Measurements from ENCODE around the gene INSR.
"Not testable (repeated sequence)": the region's sequence is repeated elsewhere in the genome, so short reads cannot be mapped to it uniquely, and the experiment has no call there.

INSR gene

GRCh38 chr19:7213628-7214323, 80.4 kb downstream of the INSR start:
- H3K4me3 ChIP-seq (ENCODE audit: severe bottlenecking) = no peak overlapping the region
- no peak overlapping the region for H3K27ac ChIP-seq (ENCODE audit: poor library complexity, severe bottlenecking)
- no peak for TF ChIP-seq CTCF (IDR thresholded peaks at IDR 0.05; ENCODE audit: poor library complexity, severe bottlenecking)
- DNase-seq (ENCODE audit: low spot score) (no peak), ATAC-seq (ENCODE audit: low read depth) (no peak)
- no peaks in the 10 kb centered on the region for H3K9me3 ChIP-seq (ENCODE audit: severe bottlenecking)
- H3K36me3 ChIP-seq (ENCODE audit: low read depth) = no peaks in the 10 kb centered on the region
- H3K4me1 ChIP-seq (ENCODE audit: insufficient read depth, poor library complexity, severe bottlenecking) = no peaks in the 10 kb centered on the region
- H3K27me3 ChIP-seq (ENCODE audit: insufficient read depth, poor library complexity, severe bottlenecking) = no peaks in the 10 kb centered on the region

- ATAC-seq (ENCODE audit: low read depth) = no peak
- no peak for DNase-seq (ENCODE audit: low spot score)
- H3K4me1 ChIP-seq (ENCODE audit: insufficient read depth, poor library complexity, severe bottlenecking) = no peaks in the 10 kb centered on the region
- TF ChIP-seq CTCF (IDR thresholded peaks at IDR 0.05; ENCODE audit: poor library complexity, severe bottlenecking) = no peak
- H3K9me3 ChIP-seq (ENCODE audit: severe bottlenecking) = no peaks in the 10 kb centered on the region
- no peaks in the 10 kb centered on the region for H3K27me3 ChIP-seq (ENCODE audit: insufficient read depth, poor library complexity, severe bottlenecking)
- H3K36me3 ChIP-seq (ENCODE audit: low read depth) = no peaks in the 10 kb centered on the region
- no peak overlapping the region for H3K4me3 ChIP-seq (ENCODE audit: severe bottlenecking)
- H3K27ac ChIP-seq (ENCODE audit: poor library complexity, severe bottlenecking) = no peak overlapping the region
Measured at GRCh38 chr19:7211191-7211951, 82.8 kb downstream of the INSR start.

GRCh38 chr19:7210359-7210758, 83.9 kb downstream of the INSR start:
- no peaks in the 10 kb centered on the region for H3K27me3 ChIP-seq (ENCODE audit: insufficient read depth, poor library complexity, severe bottlenecking)
- H3K4me1 ChIP-seq (ENCODE audit: insufficient read depth, poor library complexity, severe bottlenecking) = no peaks in the 10 kb centered on the region
- H3K27ac ChIP-seq (ENCODE audit: poor library complexity, severe bottlenecking) = no peak overlapping the region
- TF ChIP-seq CTCF (IDR thresholded peaks at IDR 0.05; ENCODE audit: poor library complexity, severe bottlenecking) = no peak
- H3K4me3 ChIP-seq (ENCODE audit: severe bottlenecking) = no peak overlapping the region
- H3K36me3 ChIP-seq (ENCODE audit: low read depth) = no peaks in the 10 kb centered on the region
- DNase-seq (ENCODE audit: low spot score) = no peak
- ATAC-seq (ENCODE audit: low read depth) = no peak
- H3K9me3 ChIP-seq (ENCODE audit: severe bottlenecking) = no peaks in the 10 kb centered on the region

DNA sequence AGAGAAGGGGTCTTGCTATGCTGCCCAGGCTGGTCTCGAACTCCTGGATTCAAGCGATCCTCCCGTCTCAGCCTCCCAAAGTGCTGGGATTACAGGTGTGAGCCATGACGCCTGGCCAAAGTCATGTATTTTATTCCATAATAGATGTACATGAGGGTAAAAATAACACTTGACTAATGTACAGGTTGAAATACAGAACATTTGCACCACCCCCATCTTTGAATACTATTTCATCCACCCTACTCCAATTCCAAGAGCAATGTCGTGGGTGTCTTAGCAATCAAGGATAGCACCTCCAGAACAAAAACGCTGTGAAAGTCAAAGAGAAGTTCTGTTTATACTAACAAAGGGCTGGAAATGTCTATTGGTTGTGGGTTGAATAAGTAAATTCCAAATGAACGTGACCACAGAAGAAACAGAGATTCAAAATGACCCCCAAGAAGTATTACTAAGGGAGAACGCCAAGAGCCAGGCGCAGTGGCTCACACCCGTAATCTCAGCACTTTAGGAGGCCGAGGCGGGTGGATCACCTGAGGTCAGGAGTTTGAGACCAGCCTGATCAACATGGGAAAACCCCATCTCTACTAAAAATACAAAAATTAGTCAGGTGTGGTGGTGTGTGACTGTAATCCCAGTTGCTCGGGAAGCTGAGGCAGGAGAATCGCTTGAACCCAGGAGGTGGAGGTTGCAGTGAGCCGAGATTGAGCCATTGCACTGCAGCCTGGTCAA, 84.5 kb downstream of the INSR start:
- H3K27me3 ChIP-seq (ENCODE audit: insufficient read depth, poor library complexity, severe bottlenecking); DNase-seq (ENCODE audit: low spot score); H3K27ac ChIP-seq (ENCODE audit: poor library complexity, severe bottlenecking); ATAC-seq (ENCODE audit: low read depth); H3K4me1 ChIP-seq (ENCODE audit: insufficient read depth, poor library complexity, severe bottlenecking); H3K9me3 ChIP-seq (ENCODE audit: severe bottlenecking); H3K36me3 ChIP-seq (ENCODE audit: low read depth); H3K4me3 ChIP-seq (ENCODE audit: severe bottlenecking): not testable (repeated sequence)

DNA sequence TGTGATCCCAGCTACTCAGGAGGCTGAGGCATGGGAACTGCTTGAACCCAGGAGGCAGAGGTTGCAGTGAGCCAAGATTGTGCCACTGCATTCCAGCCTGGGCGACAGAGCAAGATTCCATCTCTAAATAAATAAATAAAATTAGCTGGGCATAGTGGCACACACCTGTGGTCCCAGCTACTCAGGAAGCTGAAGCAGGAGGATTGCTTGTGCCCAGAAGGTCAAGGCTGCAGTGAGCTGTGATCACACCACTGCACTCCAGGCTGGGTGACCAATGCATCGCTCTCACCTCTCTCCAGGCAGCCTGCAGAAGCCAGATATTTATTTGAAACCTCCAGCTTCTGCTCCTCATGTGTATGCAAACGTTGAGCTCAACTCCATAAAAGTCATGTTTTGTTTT, 85.2 kb downstream of the INSR start:
- ATAC-seq (ENCODE audit: low read depth); H3K4me1 ChIP-seq (ENCODE audit: insufficient read depth, poor library complexity, severe bottlenecking): not testable (repeated sequence)

More for the DNA sequence above, 85.2 kb downstream of the INSR start:
- not testable (repeated sequence) for DNase-seq (ENCODE audit: low spot score); H3K9me3 ChIP-seq (ENCODE audit: severe bottlenecking); H3K36me3 ChIP-seq (ENCODE audit: low read depth); H3K27ac ChIP-seq (ENCODE audit: poor library complexity, severe bottlenecking); H3K27me3 ChIP-seq (ENCODE audit: insufficient read depth, poor library complexity, severe bottlenecking); H3K4me3 ChIP-seq (ENCODE audit: severe bottlenecking)
